ENCODE data around the gene GSG1. TPM values are rescaled to one million over a fixed set of nuclear protein-coding genes. Genes with fewer than 3 reads are reported as not detected.

Gene GSG1
- total RNA-seq, 4 donors from 2014 or later = 1.2 TPM; not detected in 3

DNA sequence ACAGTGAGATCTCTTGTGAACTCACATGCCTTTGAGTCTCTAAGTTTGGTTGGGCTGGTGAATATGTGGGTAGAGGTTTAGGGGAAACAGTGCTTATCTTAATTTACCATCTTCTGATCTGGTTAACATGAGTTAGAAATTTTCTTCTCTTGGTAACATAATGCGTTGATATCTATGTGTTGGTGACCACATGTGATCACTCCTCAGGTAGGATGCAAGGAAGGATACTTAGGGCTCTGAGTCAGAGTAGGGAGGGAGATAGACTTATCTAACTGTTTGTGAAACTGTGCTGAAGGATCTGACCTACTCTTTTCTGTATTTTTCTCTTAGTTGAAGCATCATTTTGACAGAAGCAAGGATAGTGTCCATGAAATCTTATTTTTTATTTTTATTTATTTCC is 36.1 kb downstream of the GSG1 start:
- DNase-seq = no peak
- 94 to 97% methylated on average over 1 of the region's 1 CpG for WGBS, 2 donors
- H3K36me3 ChIP-seq = peaks cover 24 to 27% of the 10 kb centered on the region in 2 donors

DNA sequence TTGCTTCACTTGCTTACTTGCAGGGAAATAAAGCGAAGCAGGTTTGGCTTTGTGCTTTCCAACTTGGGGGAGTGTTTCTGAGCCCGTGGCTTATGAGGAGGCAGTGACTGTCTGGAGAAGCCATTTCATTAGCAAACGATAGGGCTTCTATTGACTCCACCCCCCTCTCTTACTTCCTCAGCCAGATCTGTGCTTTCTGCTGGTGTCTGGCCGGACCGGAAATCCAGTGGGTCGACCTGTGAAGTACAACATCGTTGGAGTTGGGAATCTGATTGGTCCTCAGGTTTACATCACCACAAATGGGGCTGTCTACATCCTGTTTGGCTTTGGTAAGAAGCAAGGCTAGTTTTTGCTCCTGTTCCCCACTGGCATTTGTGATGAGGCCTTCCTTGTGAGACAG is 37.0 kb downstream of the GSG1 start:
- Histone ChIP-seq H3K4me3 (replicated peaks in 1 of 3) (no peak overlapping the region), H3K4me1 (no peaks in the 10 kb centered on the region), H3K9me3 (no peaks in the 10 kb centered on the region), H3K27me3 (no peaks in the 10 kb centered on the region), H3K36me3 (peaks cover 24 to 30% of the 10 kb centered on the region in 2 donors), H3K27ac (no peak overlapping the region)
- intact Hi-C loops (cut with DNase I) = no loop called here
- WGBS, 2 donors = 90 to 95% methylated on average over 7 of the region's 7 CpGs
- TF ChIP-seq POLR2A (IDR thresholded peaks at IDR 0.05) = no peak
- TF ChIP-seq, protein P1, sequence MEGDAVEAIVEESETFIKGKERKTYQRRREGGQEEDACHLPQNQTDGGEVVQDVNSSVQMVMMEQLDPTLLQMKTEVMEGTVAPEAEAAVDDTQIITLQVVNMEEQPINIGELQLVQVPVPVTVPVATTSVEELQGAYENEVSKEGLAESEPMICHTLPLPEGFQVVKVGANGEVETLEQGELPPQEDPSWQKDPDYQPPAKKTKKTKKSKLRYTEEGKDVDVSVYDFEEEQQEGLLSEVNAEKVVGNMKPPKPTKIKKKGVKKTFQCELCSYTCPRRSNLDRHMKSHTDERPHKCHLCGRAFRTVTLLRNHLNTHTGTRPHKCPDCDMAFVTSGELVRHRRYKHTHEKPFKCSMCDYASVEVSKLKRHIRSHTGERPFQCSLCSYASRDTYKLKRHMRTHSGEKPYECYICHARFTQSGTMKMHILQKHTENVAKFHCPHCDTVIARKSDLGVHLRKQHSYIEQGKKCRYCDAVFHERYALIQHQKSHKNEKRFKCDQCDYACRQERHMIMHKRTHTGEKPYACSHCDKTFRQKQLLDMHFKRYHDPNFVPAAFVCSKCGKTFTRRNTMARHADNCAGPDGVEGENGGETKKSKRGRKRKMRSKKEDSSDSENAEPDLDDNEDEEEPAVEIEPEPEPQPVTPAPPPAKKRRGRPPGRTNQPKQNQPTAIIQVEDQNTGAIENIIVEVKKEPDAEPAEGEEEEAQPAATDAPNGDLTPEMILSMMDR (IDR thresholded peaks at IDR 0.05) = no peak
- DNase-seq = no peak

More for the DNA sequence above, 36.1 kb downstream of the GSG1 start:
- no peaks in the 10 kb centered on the region for H3K4me1 ChIP-seq
- H3K9me3 ChIP-seq = no peaks in the 10 kb centered on the region
- H3K27ac ChIP-seq = no peak overlapping the region
- no peak for TF ChIP-seq POLR2A (IDR thresholded peaks at IDR 0.05)
- TF ChIP-seq, protein P1 (IDR thresholded peaks at IDR 0.05) = no peak
- H3K27me3 ChIP-seq = no peaks in the 10 kb centered on the region
- intact Hi-C loops (cut with DNase I) = no loop called here
- no peak overlapping the region for H3K4me3 ChIP-seq (replicated peaks in 1 of 3)

DNA sequence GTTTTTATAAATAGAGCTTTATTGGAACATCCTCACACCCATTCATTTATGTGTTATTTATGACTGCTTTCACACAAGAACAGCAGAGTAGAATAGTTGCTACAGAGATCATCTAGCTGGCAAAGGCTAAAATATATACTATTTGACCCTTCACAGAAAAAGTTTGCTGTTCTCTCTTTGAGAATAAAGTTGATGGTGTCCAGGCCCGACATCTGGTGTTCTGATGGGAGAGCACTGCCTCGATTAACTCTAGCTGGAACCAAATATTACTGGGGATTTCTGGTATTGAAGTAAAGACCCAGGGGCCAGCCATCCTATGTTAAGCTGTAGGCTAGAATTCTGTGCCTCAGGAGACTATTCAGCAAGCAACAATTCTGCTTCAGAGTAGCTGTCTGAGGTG is 37.5 kb downstream of the GSG1 start:
- 82 to 87% methylated on average over 2 of the region's 2 CpGs for whole genome bisulfite sequencing, 2 donors
- intact Hi-C loops (cut with DNase I) = no loop called here
- no peaks in the 10 kb centered on the region for H3K4me1 ChIP-seq
- H3K27ac ChIP-seq = no peak overlapping the region
- H3K36me3 ChIP-seq = peaks cover 24 to 27% of the 10 kb centered on the region in 2 donors
- H3K27me3 ChIP-seq = no peaks in the 10 kb centered on the region
- H3K4me3 ChIP-seq (replicated peaks in 1 of 3) = no peak overlapping the region
- no peaks in the 10 kb centered on the region for H3K9me3 ChIP-seq
- DNase-seq = no peak
- TF ChIP-seq, protein P1 (IDR thresholded peaks at IDR 0.05) = no peak
- TF ChIP-seq POLR2A (IDR thresholded peaks at IDR 0.05) = no peak

DNA sequence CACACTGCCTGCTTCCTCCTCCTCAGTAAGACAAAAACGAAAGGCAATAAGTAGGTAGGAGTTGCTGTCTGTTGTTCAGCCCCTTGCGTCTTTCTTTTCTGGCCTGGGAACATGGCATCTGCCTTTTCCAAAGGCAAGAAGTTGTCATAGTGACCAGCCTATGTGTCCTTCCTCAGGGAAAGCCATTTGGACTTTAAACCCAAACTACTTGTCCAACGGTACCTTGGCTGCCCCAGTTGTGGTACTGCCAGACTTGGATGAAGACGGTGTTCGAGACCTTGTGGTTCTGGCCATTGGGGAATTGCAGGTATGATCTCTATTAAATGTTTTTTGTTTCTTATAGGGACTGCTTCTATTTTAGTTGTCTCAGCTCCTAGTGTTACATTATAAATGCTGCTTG is 40.8 kb downstream of the GSG1 start:
- WGBS, 2 donors = 83 to 84% methylated on average over 5 of the region's 5 CpGs
- TF ChIP-seq, protein P1 (IDR thresholded peaks at IDR 0.05) = no peak
- TF ChIP-seq POLR2A (IDR thresholded peaks at IDR 0.05) = no peak
- intact Hi-C loops (cut with DNase I) = no loop called here
- H3K4me3 ChIP-seq (replicated peaks in 1 of 3) = no peak overlapping the region
- H3K9me3 ChIP-seq = no peaks in the 10 kb centered on the region
- H3K27me3 ChIP-seq = no peaks in the 10 kb centered on the region
- no peak for DNase-seq
- no peaks in the 10 kb centered on the region for H3K4me1 ChIP-seq
- H3K36me3 ChIP-seq = peaks cover 28% of the 10 kb centered on the region in 2 donors
- no peak overlapping the region for H3K27ac ChIP-seq

DNA sequence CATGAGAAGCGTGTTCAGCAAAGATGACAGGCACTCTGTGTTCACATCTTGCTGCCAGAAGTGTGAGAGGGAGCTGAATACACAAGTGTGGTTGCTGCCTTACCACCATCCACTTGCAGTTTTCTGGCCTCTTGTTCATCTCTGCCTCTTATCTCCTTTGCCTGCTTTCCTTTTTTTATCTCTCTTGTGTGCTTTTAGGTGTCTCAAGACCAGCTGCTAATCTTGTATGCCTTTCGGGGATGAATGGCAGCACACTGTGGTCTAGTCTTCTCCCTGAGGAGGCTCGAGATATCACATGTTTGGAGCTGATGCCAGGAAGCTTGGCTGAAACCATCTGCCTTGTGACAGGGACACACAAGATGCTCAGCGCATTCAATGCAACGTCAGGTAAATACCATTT is 42.1 kb downstream of the GSG1 start:
- 93 to 95% methylated on average over 5 of the region's 5 CpGs for WGBS, 2 donors
- H3K4me1 ChIP-seq = no peaks in the 10 kb centered on the region
- DNase-seq = no peak
- H3K36me3 ChIP-seq = peaks cover 20 to 26% of the 10 kb centered on the region in 2 donors
- no peak overlapping the region for H3K27ac ChIP-seq
- no peaks in the 10 kb centered on the region for H3K9me3 ChIP-seq
- H3K27me3 ChIP-seq = no peaks in the 10 kb centered on the region
- H3K4me3 ChIP-seq (replicated peaks in 1 of 3) = no peak overlapping the region
- intact Hi-C loops (cut with DNase I) = no loop called here
- TF ChIP-seq, protein P1 (IDR thresholded peaks at IDR 0.05) = no peak
- TF ChIP-seq POLR2A (IDR thresholded peaks at IDR 0.05) = no peak

Data from thyroid gland (tissue), 4 donors.